ENCODE results near the gene CPB2. TPM values are rescaled to one million over a fixed set of nuclear protein-coding genes. Genes with fewer than 3 reads are reported as not detected.

Gene CPB2
- total RNA-seq, 3 donors from 2014 or later (not counting 1 experiment from before 2014, with no cell fraction given) = not detected

GRCh38 chr13:46051968-46052318 is 52.9 kb downstream of the CPB2 start:
- peaks cover 4% of the 10 kb centered on the region for H3K4me1 ChIP-seq (ENCODE audit: control insufficient read depth, insufficient read depth, low read length)
- no peaks in the 10 kb centered on the region for H3K36me3 Mint-ChIP-seq
- peak overlapping the region; percentile 97 to 98 for H3K27ac Mint-ChIP-seq
- 0% methylated on average over 6 of the region's 7 CpGs for WGBS (ENCODE audit: insufficient coverage)
- H3K27ac ChIP-seq (ENCODE audit: low read length) = peak overlapping the region; percentile 97
- no peaks in the 10 kb centered on the region for H3K9me3 Mint-ChIP-seq
- ATAC-seq (peak in 2 of 3 donors; percentile 10 to 27), DNase-seq (no peak)
- peaks cover 5% of the 10 kb centered on the region for H3K27me3 ChIP-seq (ENCODE audit: control insufficient read depth, insufficient read depth, low read length)
- peak overlapping the region; percentile 94 for H3K4me3 ChIP-seq (ENCODE audit: low read length)
- peaks cover 28 to 44% of the 10 kb centered on the region in 2 donors for H3K27me3 Mint-ChIP-seq (ENCODE audit: low read depth in 2 of 2)
- H3K36me3 ChIP-seq (ENCODE audit: control insufficient read depth, insufficient read depth, low read length) = no peaks in the 10 kb centered on the region
- TF ChIP-seq CTCF (IDR thresholded peaks at IDR 0.05) = no peak
- H3K4me3 Mint-ChIP-seq = peak overlapping the region; percentile 87
- intact Hi-C loops (cut with micrococcal nuclease) = loop anchor here (1.0 to 10.0 kb wide), 3 partner anchors 74 to 233 kb away; partner anchors contain the start of gene LCP1
- H3K9me3 ChIP-seq (ENCODE audit: control insufficient read depth, insufficient read depth, low read length) = no peaks in the 10 kb centered on the region
- H3K4me1 Mint-ChIP-seq = peaks cover 21 to 24% of the 10 kb centered on the region in 2 donors

GRCh38 chr13:46050771-46051170 is 54.1 kb downstream of the CPB2 start:
- Histone ChIP-seq H3K9me3 (ENCODE audit: control insufficient read depth, insufficient read depth, low read length) (no peaks in the 10 kb centered on the region), H3K4me1 (ENCODE audit: control insufficient read depth, insufficient read depth, low read length) (peaks cover 4% of the 10 kb centered on the region), H3K4me3 (ENCODE audit: low read length) (no peak overlapping the region), H3K27me3 (ENCODE audit: control insufficient read depth, insufficient read depth, low read length) (peaks cover 2% of the 10 kb centered on the region), H3K36me3 (ENCODE audit: control insufficient read depth, insufficient read depth, low read length) (no peaks in the 10 kb centered on the region), H3K27ac (ENCODE audit: low read length) (no peak overlapping the region)
- TF ChIP-seq CTCF (IDR thresholded peaks at IDR 0.05) = no peak
- H3K27me3 Mint-ChIP-seq (ENCODE audit: low read depth in 2 of 2) = peaks cover 21 to 32% of the 10 kb centered on the region in 2 donors
- no peak for DNase-seq
- no peaks in the 10 kb centered on the region for H3K36me3 Mint-ChIP-seq
- H3K27ac Mint-ChIP-seq = no peak overlapping the region
- H3K4me3 Mint-ChIP-seq = peak overlapping the region; percentile 21
- ATAC-seq = no peak
- intact Hi-C loops (cut with micrococcal nuclease) = loop anchor here (5.0 to 10.0 kb wide), 2 partner anchors 132 to 234 kb away; partner anchors contain the start of gene LCP1
- H3K4me1 Mint-ChIP-seq = peaks cover 21 to 24% of the 10 kb centered on the region in 2 donors
- no peaks in the 10 kb centered on the region for H3K9me3 Mint-ChIP-seq

- no peaks in the 10 kb centered on the region for H3K9me3 Mint-ChIP-seq
- no peak for ATAC-seq
- Histone ChIP-seq H3K27ac (ENCODE audit: low read length) (no peak overlapping the region), H3K27me3 (ENCODE audit: control insufficient read depth, insufficient read depth, low read length) (no peaks in the 10 kb centered on the region), H3K4me1 (ENCODE audit: control insufficient read depth, insufficient read depth, low read length) (no peaks in the 10 kb centered on the region), H3K36me3 (ENCODE audit: control insufficient read depth, insufficient read depth, low read length) (peaks cover 13% of the 10 kb centered on the region), H3K9me3 (ENCODE audit: control insufficient read depth, insufficient read depth, low read length) (no peaks in the 10 kb centered on the region), H3K4me3 (ENCODE audit: low read length) (no peak overlapping the region)
- no peaks in the 10 kb centered on the region for H3K27me3 Mint-ChIP-seq (ENCODE audit: low read depth in 2 of 2)
- H3K36me3 Mint-ChIP-seq = peaks cover 6% of the 10 kb centered on the region
- TF ChIP-seq CTCF (IDR thresholded peaks at IDR 0.05) = no peak
- H3K27ac Mint-ChIP-seq = peak overlapping the region in 1 of 2 donors; percentile 41
- intact Hi-C loops (cut with micrococcal nuclease) = no loop called here
- peaks cover 16% of the 10 kb centered on the region in 2 donors for H3K4me1 Mint-ChIP-seq
- WGBS (ENCODE audit: insufficient coverage) = 100% methylated on average over 1 of the region's 2 CpGs
- no peak for DNase-seq
- no peak overlapping the region for H3K4me3 Mint-ChIP-seq
Measured at GRCh38 chr13:46045424-46045823, 59.4 kb downstream of the CPB2 start.

- no peak for ATAC-seq
- H3K9me3 Mint-ChIP-seq = no peaks in the 10 kb centered on the region
- Histone ChIP-seq H3K9me3 (ENCODE audit: control insufficient read depth, insufficient read depth, low read length) (no peaks in the 10 kb centered on the region), H3K27ac (ENCODE audit: low read length) (no peak overlapping the region), H3K36me3 (ENCODE audit: control insufficient read depth, insufficient read depth, low read length) (peaks cover 27% of the 10 kb centered on the region), H3K4me1 (ENCODE audit: control insufficient read depth, insufficient read depth, low read length) (no peaks in the 10 kb centered on the region), H3K4me3 (ENCODE audit: low read length) (no peak overlapping the region), H3K27me3 (ENCODE audit: control insufficient read depth, insufficient read depth, low read length) (no peaks in the 10 kb centered on the region)
- H3K27me3 Mint-ChIP-seq (ENCODE audit: low read depth in 2 of 2) = no peaks in the 10 kb centered on the region
- peaks cover 16 to 19% of the 10 kb centered on the region in 2 donors for H3K4me1 Mint-ChIP-seq
- H3K27ac Mint-ChIP-seq = no peak overlapping the region
- 100% methylated on average over 2 of the region's 5 CpGs for WGBS (ENCODE audit: insufficient coverage)
- H3K36me3 Mint-ChIP-seq = peaks cover 6% of the 10 kb centered on the region
- H3K4me3 Mint-ChIP-seq = no peak overlapping the region
- no peak for TF ChIP-seq CTCF (IDR thresholded peaks at IDR 0.05)
- intact Hi-C loops (cut with micrococcal nuclease) = no loop called here
- DNase-seq = no peak
Measured at GRCh38 chr13:46043647-46044046, 61.2 kb downstream of the CPB2 start.
